Tibial nerve (tissue), 4 donors: ENCODE results near the gene CTNS.

Source experiments
- EP300 ChIP-seq, 2 donors: sonication (generic); formaldehyde crosslinking; IDR thresholded peaks; one replicate each; pipeline ENCODE4 v1.6.1; 2017; ENCODE audit warnings: antibody characterized with exemption in 2 of 2, mild to moderate bottlenecking in 1 of 2
- POLR2A ChIP-seq, 2 donors: fragments of 450-650 bp; IDR thresholded peaks; one replicate each; pipeline ENCODE4 v1.6.1; 2017; ENCODE audit warnings: antibody characterized with exemption in 2 of 2, mild to moderate bottlenecking in 2 of 2, moderate library complexity in 2 of 2
- TF ChIP-seq, protein P1 (sequence below), 5 experiments: fragments of 200-600 bp in 3 of 5; fragments of 450-650 bp in 2 of 5; sonication (generic) in 3 of 5; IDR thresholded peaks; one replicate each; pipeline ENCODE4 v1.5.1; 2016 to 2019; ENCODE audit warnings: antibody characterized with exemption in 5 of 5, mild to moderate bottlenecking in 3 of 5, moderate library complexity in 2 of 5

DNA sequence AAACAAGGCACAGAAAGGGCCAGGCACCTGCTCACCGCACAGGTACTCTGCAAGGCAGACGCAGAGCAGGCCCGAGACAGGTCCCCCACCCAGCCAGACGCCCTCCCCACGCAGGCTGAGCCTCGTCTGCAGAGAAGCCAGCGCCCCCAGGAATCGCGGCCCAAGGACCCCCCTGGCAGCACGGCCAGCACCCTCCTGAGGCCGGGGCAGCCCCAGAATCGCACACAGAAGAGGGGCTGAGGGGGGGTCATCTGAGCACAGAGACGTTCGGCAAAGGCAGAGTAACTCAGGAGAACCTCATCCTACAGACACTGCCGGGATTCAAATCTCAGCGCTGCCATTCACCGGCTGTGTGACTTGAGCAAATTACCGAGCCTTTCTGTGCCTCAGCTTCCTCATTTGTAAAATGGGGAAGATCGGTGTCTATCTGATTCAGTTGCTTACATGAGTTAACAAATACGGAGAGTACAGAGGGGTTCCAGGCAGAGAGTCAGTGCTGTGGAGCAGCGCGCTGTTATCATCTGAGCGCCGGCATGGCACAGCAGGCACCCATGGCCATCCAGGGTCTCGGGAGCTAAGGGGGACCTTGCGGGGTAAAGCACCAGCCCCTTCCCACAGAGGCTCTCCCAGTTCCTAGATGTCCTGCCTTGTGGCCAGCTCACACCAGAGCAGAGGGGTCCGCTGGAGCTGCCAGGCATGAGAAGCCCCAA is 42.4 kb downstream of the CTNS start:
- TF ChIP-seq, protein P1, sequence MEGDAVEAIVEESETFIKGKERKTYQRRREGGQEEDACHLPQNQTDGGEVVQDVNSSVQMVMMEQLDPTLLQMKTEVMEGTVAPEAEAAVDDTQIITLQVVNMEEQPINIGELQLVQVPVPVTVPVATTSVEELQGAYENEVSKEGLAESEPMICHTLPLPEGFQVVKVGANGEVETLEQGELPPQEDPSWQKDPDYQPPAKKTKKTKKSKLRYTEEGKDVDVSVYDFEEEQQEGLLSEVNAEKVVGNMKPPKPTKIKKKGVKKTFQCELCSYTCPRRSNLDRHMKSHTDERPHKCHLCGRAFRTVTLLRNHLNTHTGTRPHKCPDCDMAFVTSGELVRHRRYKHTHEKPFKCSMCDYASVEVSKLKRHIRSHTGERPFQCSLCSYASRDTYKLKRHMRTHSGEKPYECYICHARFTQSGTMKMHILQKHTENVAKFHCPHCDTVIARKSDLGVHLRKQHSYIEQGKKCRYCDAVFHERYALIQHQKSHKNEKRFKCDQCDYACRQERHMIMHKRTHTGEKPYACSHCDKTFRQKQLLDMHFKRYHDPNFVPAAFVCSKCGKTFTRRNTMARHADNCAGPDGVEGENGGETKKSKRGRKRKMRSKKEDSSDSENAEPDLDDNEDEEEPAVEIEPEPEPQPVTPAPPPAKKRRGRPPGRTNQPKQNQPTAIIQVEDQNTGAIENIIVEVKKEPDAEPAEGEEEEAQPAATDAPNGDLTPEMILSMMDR (IDR thresholded peaks at IDR 0.05) = no peak
- TF ChIP-seq POLR2A (IDR thresholded peaks at IDR 0.05) (no peak), EP300 (IDR thresholded peaks at IDR 0.05) (no peak)
